ENCODE measurements around the gene ZBTB7B. TPM values are rescaled to one million over a fixed set of nuclear protein-coding genes. Genes with fewer than 3 reads are reported as not detected.

The ZBTB7B gene
- total and polyA plus RNA-seq, 9 of the 15 experiments (the other 6 are each of a cell fraction or from before 2014, with no cell fraction given), result 0.04 to 46.5 (median 15.2) TPM

GRCh38 chr1:155061381-155062150 is 59.0 kb downstream of the ZBTB7B start (continued):
- no peak for TF ChIP-seq SRSF1 (IDR thresholded peaks at IDR 0.05; ENCODE audit: low read depth, low read length)
- TF ChIP-seq ZNF134 (CRISPR knock-in tag; conservative IDR thresholded peaks at IDR 0.05), result no peak
- TF ChIP-seq TRIM28 (IDR thresholded peaks at IDR 0.05), result no peak
- 0 out of 2 replicates have a peak, but pooled peaks have one; percentile 56 for TF ChIP-seq JUND (IDR thresholded peaks at IDR 0.05; ENCODE audit: borderline replicate concordance, low read depth, low read length)
- no peak for TF ChIP-seq JUND (tag; IDR thresholded peaks at IDR 0.05; ENCODE audit: borderline replicate concordance, low read depth, low read length)
- peak in 1 of 2 experiments; percentile 46; a peak in 2 of 4 replicates for TF ChIP-seq MLLT1 (IDR thresholded peaks at IDR 0.05)
- TF ChIP-seq, protein P1, sequence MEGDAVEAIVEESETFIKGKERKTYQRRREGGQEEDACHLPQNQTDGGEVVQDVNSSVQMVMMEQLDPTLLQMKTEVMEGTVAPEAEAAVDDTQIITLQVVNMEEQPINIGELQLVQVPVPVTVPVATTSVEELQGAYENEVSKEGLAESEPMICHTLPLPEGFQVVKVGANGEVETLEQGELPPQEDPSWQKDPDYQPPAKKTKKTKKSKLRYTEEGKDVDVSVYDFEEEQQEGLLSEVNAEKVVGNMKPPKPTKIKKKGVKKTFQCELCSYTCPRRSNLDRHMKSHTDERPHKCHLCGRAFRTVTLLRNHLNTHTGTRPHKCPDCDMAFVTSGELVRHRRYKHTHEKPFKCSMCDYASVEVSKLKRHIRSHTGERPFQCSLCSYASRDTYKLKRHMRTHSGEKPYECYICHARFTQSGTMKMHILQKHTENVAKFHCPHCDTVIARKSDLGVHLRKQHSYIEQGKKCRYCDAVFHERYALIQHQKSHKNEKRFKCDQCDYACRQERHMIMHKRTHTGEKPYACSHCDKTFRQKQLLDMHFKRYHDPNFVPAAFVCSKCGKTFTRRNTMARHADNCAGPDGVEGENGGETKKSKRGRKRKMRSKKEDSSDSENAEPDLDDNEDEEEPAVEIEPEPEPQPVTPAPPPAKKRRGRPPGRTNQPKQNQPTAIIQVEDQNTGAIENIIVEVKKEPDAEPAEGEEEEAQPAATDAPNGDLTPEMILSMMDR (IDR thresholded peaks at IDR 0.05 in 2 of 3, conservative IDR thresholded peaks at IDR 0.05 in 1 of 3; ENCODE audit: insufficient read depth in 2 of 3, low read depth in 1 of 3, low read length in 3 of 3), result peak; percentile 95 to 98 (median 97)
- no peak for TF ChIP-seq STAT5B (CRISPR knock-in tag; IDR thresholded peaks at IDR 0.05)
- no peak for TF ChIP-seq IFI16 (CRISPR knock-in tag; IDR thresholded peaks at IDR 0.05)
- TF ChIP-seq ESRRA (IDR thresholded peaks at IDR 0.05; ENCODE audit: borderline replicate concordance, low read depth), result peak; percentile 87
- TF ChIP-seq, protein P2, sequence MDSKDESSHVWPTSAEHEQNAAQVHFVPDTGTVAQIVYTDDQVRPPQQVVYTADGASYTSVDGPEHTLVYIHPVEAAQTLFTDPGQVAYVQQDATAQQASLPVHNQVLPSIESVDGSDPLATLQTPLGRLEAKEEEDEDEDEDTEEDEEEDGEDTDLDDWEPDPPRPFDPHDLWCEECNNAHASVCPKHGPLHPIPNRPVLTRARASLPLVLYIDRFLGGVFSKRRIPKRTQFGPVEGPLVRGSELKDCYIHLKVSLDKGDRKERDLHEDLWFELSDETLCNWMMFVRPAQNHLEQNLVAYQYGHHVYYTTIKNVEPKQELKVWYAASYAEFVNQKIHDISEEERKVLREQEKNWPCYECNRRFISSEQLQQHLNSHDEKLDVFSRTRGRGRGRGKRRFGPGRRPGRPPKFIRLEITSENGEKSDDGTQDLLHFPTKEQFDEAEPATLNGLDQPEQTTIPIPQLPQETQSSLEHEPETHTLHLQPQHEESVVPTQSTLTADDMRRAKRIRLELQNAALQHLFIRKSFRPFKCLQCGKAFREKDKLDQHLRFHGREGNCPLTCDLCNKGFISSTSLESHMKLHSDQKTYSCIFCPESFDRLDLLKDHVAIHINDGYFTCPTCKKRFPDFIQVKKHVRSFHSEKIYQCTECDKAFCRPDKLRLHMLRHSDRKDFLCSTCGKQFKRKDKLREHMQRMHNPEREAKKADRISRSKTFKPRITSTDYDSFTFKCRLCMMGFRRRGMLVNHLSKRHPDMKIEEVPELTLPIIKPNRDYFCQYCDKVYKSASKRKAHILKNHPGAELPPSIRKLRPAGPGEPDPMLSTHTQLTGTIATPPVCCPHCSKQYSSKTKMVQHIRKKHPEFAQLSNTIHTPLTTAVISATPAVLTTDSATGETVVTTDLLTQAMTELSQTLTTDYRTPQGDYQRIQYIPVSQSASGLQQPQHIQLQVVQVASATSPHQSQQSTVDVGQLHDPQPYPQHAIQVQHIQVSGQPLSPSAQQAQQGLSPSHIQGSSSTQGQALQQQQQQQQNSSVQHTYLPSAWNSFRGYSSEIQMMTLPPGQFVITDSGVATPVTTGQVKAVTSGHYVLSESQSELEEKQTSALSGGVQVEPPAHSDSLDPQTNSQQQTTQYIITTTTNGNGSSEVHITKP (IDR thresholded peaks at IDR 0.05; ENCODE audit: partially characterized antibody), result no peak
- 0 out of 2 replicates have a peak, but pooled peaks have one; percentile 14 for TF ChIP-seq SUPT5H (IDR thresholded peaks at IDR 0.05)
- peak; percentile 58; the same call in 1 of the 2 replicates for TF ChIP-seq ZNF263 (CRISPR knock-in tag; IDR thresholded peaks at IDR 0.05; ENCODE audit: borderline replicate concordance)
- TF ChIP-seq ZNF224 (CRISPR knock-in tag; IDR thresholded peaks at IDR 0.05), result no peak
- no peak for TF ChIP-seq ADNP (tag; IDR thresholded peaks at IDR 0.05)
- no peak; the same call in 1 of the 2 replicates for TF ChIP-seq MAX (CRISPR knock-in tag; IDR thresholded peaks at IDR 0.05)
- no peak for TF ChIP-seq KDM2B (CRISPR knock-in tag; IDR thresholded peaks at IDR 0.05)
- TF ChIP-seq, protein P3, sequence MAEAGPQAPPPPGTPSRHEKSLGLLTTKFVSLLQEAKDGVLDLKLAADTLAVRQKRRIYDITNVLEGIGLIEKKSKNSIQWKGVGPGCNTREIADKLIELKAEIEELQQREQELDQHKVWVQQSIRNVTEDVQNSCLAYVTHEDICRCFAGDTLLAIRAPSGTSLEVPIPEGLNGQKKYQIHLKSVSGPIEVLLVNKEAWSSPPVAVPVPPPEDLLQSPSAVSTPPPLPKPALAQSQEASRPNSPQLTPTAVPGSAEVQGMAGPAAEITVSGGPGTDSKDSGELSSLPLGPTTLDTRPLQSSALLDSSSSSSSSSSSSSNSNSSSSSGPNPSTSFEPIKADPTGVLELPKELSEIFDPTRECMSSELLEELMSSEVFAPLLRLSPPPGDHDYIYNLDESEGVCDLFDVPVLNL (CRISPR knock-in tag; IDR thresholded peaks at IDR 0.05; ENCODE audit: low read depth), result 0 out of 2 replicates have a peak, but pooled peaks have one; percentile 24

All from K562 (cell line).